Measurements from ENCODE around the gene ILKAP. TPM values are rescaled to one million over a fixed set of nuclear protein-coding genes. Genes with fewer than 3 reads are reported as not detected.
A peak's percentile ranks its signal among the peaks of the same experiment; 100 is the strongest.

Gene ILKAP
- total and polyA plus RNA-seq, 7 donors: 31.8 to 66.6 (median 43.8) TPM

DNA sequence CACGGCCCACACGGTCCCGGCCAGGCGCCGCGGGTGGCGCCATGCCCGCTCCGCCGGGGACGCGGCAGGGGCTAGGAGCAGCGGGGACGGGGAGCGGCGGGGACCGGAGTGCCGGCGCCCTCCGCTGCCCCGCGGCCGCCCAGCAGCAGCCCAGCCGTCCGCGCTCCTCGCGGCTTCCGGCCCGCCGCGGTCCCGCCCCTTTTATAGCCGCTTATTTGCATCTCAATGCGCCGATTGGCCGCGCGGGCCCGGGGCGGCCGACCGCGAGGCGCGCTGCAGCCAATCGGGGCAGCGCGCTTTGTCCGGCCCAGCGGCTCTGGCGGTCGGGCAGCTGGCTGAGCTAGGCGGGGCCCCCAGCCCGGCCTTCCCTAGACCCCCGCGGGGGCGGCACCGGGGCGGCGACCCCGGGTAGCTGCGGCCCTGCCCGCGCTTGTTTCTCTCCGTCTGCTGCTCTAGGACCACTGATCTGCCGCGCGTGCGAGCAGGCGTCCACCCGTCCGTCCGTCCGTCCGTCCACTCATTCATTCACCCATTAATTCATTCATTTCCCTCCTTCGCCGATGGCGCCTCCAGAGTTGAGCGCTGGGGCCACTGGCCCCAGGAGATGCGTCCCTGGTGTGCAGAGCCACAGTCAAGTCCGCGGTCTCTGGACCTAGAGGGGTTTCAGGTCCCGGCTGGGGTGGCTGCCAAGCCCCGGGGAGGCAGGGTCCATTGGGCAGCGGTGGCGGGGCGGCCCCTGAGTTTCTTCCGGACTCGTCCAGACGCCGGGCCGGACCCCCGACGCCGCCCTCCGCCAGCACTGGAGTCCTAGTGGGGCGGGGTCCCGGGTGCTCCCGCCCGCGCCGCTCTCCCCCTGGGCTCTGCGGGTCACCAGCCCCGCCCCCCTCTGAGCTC lies 36.6 kb upstream of the ILKAP start, which contains the start of gene HES6:
Gene HES6 (minus strand): TSS at position 176 of the 894 bp plus-strand sequence. CDS start 133 bp downstream, at position 43.
- Histone ChIP-seq H3K4me3 (peak within 1 kb of the TSS; percentile 69), H3K4me1 (peaks cover 32% of the 10 kb centered on the region), H3K27me3 (ENCODE audit: insufficient read depth in 3 of 3, low read length in 2 of 3) (peaks cover 0 to 2% (median 0%) of the 10 kb centered on the region in 3 donors), H3K9me3 (no peaks in the 10 kb centered on the region), H3K36me3 (ENCODE audit: insufficient read depth in 1 of 2, low read depth in 1 of 2) (peaks cover 0 to 2% of the 10 kb centered on the region in 2 donors), H3K27ac (peak within 1 kb of the TSS; percentile 82)
- TF ChIP-seq CTCF (IDR thresholded peaks at IDR 0.05): no peak
- intact Hi-C loops (cut with DNase I): no loop called here
- ATAC-seq (peak; percentile 80 to 85 (median 81)), DNase-seq (peak; percentile 92 to 94)
- 0 to 1% (median 0%) methylated on average over 65 to 105 of the region's 105 CpGs for WGBS, 3 donors

DNA sequence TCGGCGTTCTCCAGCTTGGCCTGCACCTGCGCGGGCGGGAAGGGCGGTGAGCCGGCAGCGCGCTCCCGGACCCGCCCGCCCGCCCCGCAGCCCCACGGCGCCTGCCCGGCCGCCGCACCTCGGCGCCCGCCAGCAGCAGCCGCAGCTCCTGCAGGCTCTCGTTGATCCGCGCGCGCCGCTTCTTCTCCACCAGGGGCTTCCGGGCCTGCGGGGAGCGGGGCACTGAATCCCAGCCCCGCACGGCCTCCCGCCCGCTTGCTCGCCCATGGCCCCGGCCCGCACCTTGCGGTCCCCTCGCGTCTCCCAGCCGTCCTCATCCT lies 36.0 kb upstream of the ILKAP start:
- Histone ChIP-seq H3K9me3 (no peaks in the 10 kb centered on the region), H3K27ac (peak overlapping the region; percentile 82), H3K36me3 (ENCODE audit: insufficient read depth in 1 of 2, low read depth in 1 of 2) (no peaks in the 10 kb centered on the region), H3K4me1 (peaks cover 32% of the 10 kb centered on the region), H3K4me3 (peak overlapping the region; percentile 69), H3K27me3 (ENCODE audit: insufficient read depth in 3 of 3, low read length in 2 of 3) (peaks cover 0 to 2% (median 0%) of the 10 kb centered on the region in 3 donors)
- intact Hi-C loops (cut with DNase I): no loop called here
- DNase-seq: no peak
- ATAC-seq: no peak
- WGBS, 3 donors: 0 to 1% (median 1%) methylated on average over 22 to 43 of the region's 43 CpGs
- TF ChIP-seq CTCF (IDR thresholded peaks at IDR 0.05): no peak

GRCh38 chr2:238238766-238239542 lies 35.5 kb upstream of the ILKAP start:
- H3K4me3 ChIP-seq: peak overlapping the region; percentile 69
- peaks cover 32% of the 10 kb centered on the region for H3K4me1 ChIP-seq
- 19 to 30% (median 25%) methylated on average over 51 to 75 of the region's 75 CpGs for WGBS, 3 donors
- no peak for TF ChIP-seq CTCF (IDR thresholded peaks at IDR 0.05)
- H3K27me3 ChIP-seq (ENCODE audit: insufficient read depth in 3 of 3, low read length in 2 of 3): peaks cover 0 to 2% (median 0%) of the 10 kb centered on the region in 3 donors
- no peaks in the 10 kb centered on the region for H3K36me3 ChIP-seq (ENCODE audit: insufficient read depth in 1 of 2, low read depth in 1 of 2)
- ATAC-seq: no peak
- H3K9me3 ChIP-seq: no peaks in the 10 kb centered on the region
- DNase-seq: peak; percentile 44 to 66
- H3K27ac ChIP-seq: no peak overlapping the region
- intact Hi-C loops (cut with DNase I): no loop called here

DNA sequence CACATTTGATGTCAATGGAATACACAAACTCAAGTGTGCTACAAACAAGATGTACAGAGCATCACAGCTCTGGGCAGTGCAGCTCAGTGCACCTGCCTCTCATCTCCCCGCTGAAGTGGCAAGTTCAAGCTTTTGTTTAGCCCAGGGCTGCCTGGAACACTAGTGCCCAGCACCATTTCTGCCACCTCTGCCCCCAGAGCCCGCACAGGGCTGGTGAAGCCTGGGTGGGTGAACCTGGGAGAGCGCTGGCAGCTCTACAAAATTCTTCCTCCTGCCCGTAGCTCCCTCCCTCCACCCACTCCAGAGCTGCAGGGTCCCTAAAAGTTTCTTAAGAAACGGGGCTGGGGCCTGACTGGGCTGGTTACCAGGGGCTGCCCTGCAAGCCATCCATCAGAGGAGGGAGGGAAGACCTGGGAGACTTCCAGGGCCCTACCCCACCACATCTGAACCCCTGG lies 34.8 kb upstream of the ILKAP start:
- ATAC-seq (no peak), DNase-seq (peak in 1 of 2 donors; percentile 44)
- intact Hi-C loops (cut with DNase I): no loop called here
- no peak for TF ChIP-seq CTCF (IDR thresholded peaks at IDR 0.05)
- Histone ChIP-seq H3K27me3 (ENCODE audit: insufficient read depth in 3 of 3, low read length in 2 of 3) (peaks cover 0 to 2% (median 0%) of the 10 kb centered on the region in 3 donors), H3K27ac (no peak overlapping the region), H3K9me3 (no peaks in the 10 kb centered on the region), H3K4me3 (no peak overlapping the region), H3K36me3 (ENCODE audit: insufficient read depth in 1 of 2, low read depth in 1 of 2) (no peaks in the 10 kb centered on the region), H3K4me1 (peaks cover 30% of the 10 kb centered on the region)
- WGBS, 3 donors: 84 to 91% (median 86%) methylated on average over 4 to 5 of the region's 5 CpGs

Data from psoas muscle (tissue), 8 donors.